Neural crest cell (in vitro differentiated cells): Measurements from ENCODE around the gene ARHGAP23. TPM values are rescaled to one million over a fixed set of nuclear protein-coding genes. Genes with fewer than 3 reads are reported as not detected.

Source experiments
- DNase-seq: peaks from one replicate; pipeline ENCODE4 v3.0.0; 2021; ENCODE audit warnings: low read depth, mixed read lengths, low spot score
- H3K27ac Mint-ChIP-seq: one replicate; pipeline ENCODE4 v1.8.0; 2021; ENCODE audit warnings: mild to moderate bottlenecking, mixed read lengths; ENCODE audit not compliant: unreplicated experiment
- H3K27me3 Mint-ChIP-seq: 2 replicates; pipeline ENCODE4 v1.8.0; 2021; ENCODE audit warnings: low read depth, mild to moderate bottlenecking, mixed read lengths
- H3K36me3 Mint-ChIP-seq: 2 replicates; pipeline ENCODE4 v1.8.0; 2021; ENCODE audit warnings: low read depth, mild to moderate bottlenecking, mixed read lengths
- H3K4me1 Mint-ChIP-seq: 2 replicates; pipeline ENCODE4 v1.8.0; 2021; ENCODE audit warnings: mixed read lengths
- H3K4me3 Mint-ChIP-seq: one replicate; pipeline ENCODE4 v1.8.0; 2021; ENCODE audit warnings: mild to moderate bottlenecking, mixed read lengths
- H3K9me3 Mint-ChIP-seq: 2 replicates; pipeline ENCODE4 v1.8.0; 2021; ENCODE audit warnings: mixed read lengths
- CTCF ChIP-seq: fragments of 200-600 bp; sonication (generic); conservative IDR thresholded peaks from 2 replicates; pipeline ENCODE4 v1.5.0; 2021; ENCODE audit warnings: antibody characterized with exemption, mild to moderate bottlenecking
- total RNA-seq: library from RNA; stranded (reverse); gene quantifications from 2 replicates; pipeline ENCODE4 v1.2.1, GENCODE V29; 2021

ARHGAP23 gene
- total RNA-seq, 1 donor from 2014 or later = 30.0 TPM

DNA sequence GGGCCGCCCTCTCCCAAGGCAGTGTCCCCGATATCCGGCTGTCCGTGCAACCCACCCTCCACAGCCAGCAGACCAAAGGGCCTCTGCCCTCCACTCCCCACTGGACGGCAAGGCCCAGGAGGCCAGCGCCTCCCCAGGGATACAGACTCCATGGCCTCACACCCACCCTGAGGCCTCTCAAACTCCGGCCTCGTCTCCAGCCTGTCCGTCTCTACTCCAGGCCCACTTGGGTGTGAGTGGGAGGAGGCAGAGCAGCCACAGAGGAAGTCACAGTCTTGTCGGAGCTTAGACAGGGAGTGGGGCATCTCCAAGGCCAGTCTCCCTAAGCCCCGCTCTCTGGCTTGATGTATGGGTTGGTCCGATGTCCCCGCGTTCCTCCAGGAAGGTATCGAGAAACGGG is 104.2 kb downstream of the ARHGAP23 start:
- H3K27me3 Mint-ChIP-seq = peaks cover 9% of the 10 kb centered on the region
- no peak for DNase-seq
- no peak for TF ChIP-seq CTCF
- H3K9me3 Mint-ChIP-seq = no peaks in the 10 kb centered on the region
- H3K4me1 Mint-ChIP-seq = peaks cover 59% of the 10 kb centered on the region
- H3K27ac Mint-ChIP-seq = peak overlapping the region; percentile 57
- H3K36me3 Mint-ChIP-seq = no peaks in the 10 kb centered on the region
- H3K4me3 Mint-ChIP-seq = peak overlapping the region; percentile 29

DNA sequence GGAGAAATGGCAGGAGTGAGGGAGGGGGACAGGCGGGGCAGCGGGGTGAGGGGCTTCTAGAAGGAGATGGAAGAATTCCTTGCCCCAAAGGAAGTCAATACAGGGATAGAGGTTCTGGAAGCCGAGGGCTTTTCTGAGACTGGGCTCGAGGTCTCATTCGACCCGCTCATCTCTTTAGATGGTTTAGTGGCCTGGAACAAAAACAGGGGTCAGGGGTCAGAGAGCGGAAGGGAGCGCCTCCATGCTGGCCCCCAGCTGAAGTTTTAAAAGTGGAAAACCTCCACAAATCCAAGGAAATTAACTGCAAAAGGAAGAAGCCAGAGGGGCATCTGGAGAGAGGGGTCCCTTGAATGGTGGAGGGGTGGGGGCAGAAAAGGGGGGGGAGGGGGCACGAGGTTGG is 105.0 kb downstream of the ARHGAP23 start:
- Mint-ChIP-seq H3K9me3 (no peaks in the 10 kb centered on the region), H3K36me3 (no peaks in the 10 kb centered on the region), H3K4me1 (peaks cover 58% of the 10 kb centered on the region), H3K27ac (no peak overlapping the region), H3K27me3 (peaks cover 4% of the 10 kb centered on the region), H3K4me3 (peak overlapping the region; percentile 51)
- TF ChIP-seq CTCF = no peak
- no peak for DNase-seq

- Mint-ChIP-seq H3K36me3 (no peaks in the 10 kb centered on the region), H3K4me1 (peaks cover 54% of the 10 kb centered on the region), H3K27ac (peak overlapping the region; percentile 62), H3K9me3 (no peaks in the 10 kb centered on the region), H3K27me3 (no peaks in the 10 kb centered on the region), H3K4me3 (peak overlapping the region; percentile 54)
- DNase-seq = no peak
- no peak for TF ChIP-seq CTCF
These were observed 105.7 kb downstream of the ARHGAP23 start for GRCh38 chr17:38533866-38534497.

- no peak for TF ChIP-seq CTCF
- Mint-ChIP-seq H3K4me3 (peak overlapping the region; percentile 54), H3K9me3 (no peaks in the 10 kb centered on the region), H3K36me3 (no peaks in the 10 kb centered on the region), H3K27ac (no peak overlapping the region), H3K4me1 (peaks cover 54% of the 10 kb centered on the region), H3K27me3 (no peaks in the 10 kb centered on the region)
- no peak for DNase-seq
These were observed 106.2 kb downstream of the ARHGAP23 start for GRCh38 chr17:38534498-38534885.

- no peak for TF ChIP-seq CTCF
- H3K36me3 Mint-ChIP-seq = no peaks in the 10 kb centered on the region
- H3K27me3 Mint-ChIP-seq = no peaks in the 10 kb centered on the region
- peaks cover 43% of the 10 kb centered on the region for H3K4me1 Mint-ChIP-seq
- peak overlapping the region; percentile 46 for H3K27ac Mint-ChIP-seq
- no peaks in the 10 kb centered on the region for H3K9me3 Mint-ChIP-seq
- no peak overlapping the region for H3K4me3 Mint-ChIP-seq
- no peak for DNase-seq
These were observed 107.6 kb downstream of the ARHGAP23 start for GRCh38 chr17:38535886-38536285.
